SK-N-MC (cell line): Measurements from ENCODE around the gene SF1.

Experiments
- EZH2 ChIP-seq: fragments of 200-600 bp; sonication (generic); IDR thresholded peaks from one replicate; pipeline ENCODE4 v1.6.1; 2017; ENCODE audit warnings: antibody characterized with exemption
- FOXP2 ChIP-seq: optimal IDR thresholded peaks from 2 replicates; pipeline ENCODE3; 2011; ENCODE audit warnings: mild to moderate bottlenecking, moderate library complexity; ENCODE audit not compliant: insufficient read depth; ENCODE audit errors: extremely low read length, control extremely low read depth
- POLR2AphosphoS5 ChIP-seq: IDR thresholded peaks from 2 replicates; pipeline ENCODE4 v1.6.1; 2012; ENCODE audit warnings: mild to moderate bottlenecking, low read depth, low read length, borderline replicate concordance

GRCh38 chr11:64764040-64764611 is 14.2 kb downstream of the SF1 start:
- TF ChIP-seq POLR2AphosphoS5: no peak
- no peak for TF ChIP-seq EZH2
- TF ChIP-seq FOXP2: no peak
